Measurements from ENCODE around the gene OR2D2. TPM values are rescaled to one million over a fixed set of nuclear protein-coding genes. Genes with fewer than 3 reads are reported as not detected.

The OR2D2 gene
- total RNA-seq, 1 donor from 2014 or later = not detected

DNA sequence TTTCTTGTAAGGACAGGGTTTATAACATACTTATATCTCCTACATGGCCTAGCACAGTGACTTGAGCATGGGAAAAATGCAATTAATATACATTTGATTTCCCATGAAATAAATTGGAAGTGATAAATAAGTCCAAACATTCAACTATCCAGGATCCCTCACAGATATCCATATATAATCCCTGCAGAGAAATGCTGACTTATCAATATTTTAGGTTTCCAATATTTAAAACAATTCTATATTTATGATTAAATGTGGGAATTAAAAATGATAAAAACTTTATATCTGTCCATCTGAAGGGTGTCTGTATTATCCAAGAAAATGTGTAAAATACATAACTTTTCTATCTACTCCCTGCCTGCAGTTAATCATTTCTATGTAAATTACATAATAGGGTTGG, 9.5 kb downstream of the OR2D2 start:
- Mint-ChIP-seq H3K36me3 (ENCODE audit: low read depth) (no peaks in the 10 kb centered on the region), H3K27me3 (peaks cover 3% of the 10 kb centered on the region), H3K4me1 (no peaks in the 10 kb centered on the region), H3K9me3 (no peaks in the 10 kb centered on the region), H3K27ac (no peak overlapping the region), H3K4me3 (no peak overlapping the region)
- CTCF ChIA-PET = no interaction called here
- DNase-seq (no peak), ATAC-seq (ENCODE audit: low read depth) (no peak)
- TF ChIP-seq, protein P1, sequence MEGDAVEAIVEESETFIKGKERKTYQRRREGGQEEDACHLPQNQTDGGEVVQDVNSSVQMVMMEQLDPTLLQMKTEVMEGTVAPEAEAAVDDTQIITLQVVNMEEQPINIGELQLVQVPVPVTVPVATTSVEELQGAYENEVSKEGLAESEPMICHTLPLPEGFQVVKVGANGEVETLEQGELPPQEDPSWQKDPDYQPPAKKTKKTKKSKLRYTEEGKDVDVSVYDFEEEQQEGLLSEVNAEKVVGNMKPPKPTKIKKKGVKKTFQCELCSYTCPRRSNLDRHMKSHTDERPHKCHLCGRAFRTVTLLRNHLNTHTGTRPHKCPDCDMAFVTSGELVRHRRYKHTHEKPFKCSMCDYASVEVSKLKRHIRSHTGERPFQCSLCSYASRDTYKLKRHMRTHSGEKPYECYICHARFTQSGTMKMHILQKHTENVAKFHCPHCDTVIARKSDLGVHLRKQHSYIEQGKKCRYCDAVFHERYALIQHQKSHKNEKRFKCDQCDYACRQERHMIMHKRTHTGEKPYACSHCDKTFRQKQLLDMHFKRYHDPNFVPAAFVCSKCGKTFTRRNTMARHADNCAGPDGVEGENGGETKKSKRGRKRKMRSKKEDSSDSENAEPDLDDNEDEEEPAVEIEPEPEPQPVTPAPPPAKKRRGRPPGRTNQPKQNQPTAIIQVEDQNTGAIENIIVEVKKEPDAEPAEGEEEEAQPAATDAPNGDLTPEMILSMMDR (IDR thresholded peaks at IDR 0.05) = no peak
- intact Hi-C loops (cut with micrococcal nuclease) = no loop called here
- POLR2A ChIA-PET = no interaction called here

DNA sequence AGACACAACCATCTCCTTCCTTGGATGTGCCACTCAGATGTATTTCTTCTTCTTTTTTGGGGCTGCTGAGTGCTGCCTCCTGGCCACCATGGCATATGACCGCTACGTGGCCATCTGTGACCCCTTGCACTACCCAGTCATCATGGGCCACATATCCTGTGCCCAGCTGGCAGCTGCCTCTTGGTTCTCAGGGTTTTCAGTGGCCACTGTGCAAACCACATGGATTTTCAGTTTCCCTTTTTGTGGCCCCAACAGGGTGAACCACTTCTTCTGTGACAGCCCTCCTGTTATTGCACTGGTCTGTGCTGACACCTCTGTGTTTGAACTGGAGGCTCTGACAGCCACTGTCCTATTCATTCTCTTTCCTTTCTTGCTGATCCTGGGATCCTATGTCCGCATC, 15.4 kb downstream of the OR2D2 start:
- Mint-ChIP-seq H3K9me3 (no peaks in the 10 kb centered on the region), H3K36me3 (ENCODE audit: low read depth) (no peaks in the 10 kb centered on the region), H3K4me3 (no peak overlapping the region), H3K4me1 (no peaks in the 10 kb centered on the region), H3K27me3 (peaks cover 2% of the 10 kb centered on the region), H3K27ac (no peak overlapping the region)
- intact Hi-C loops (cut with micrococcal nuclease) = no loop called here
- DNase-seq = no peak
- ATAC-seq (ENCODE audit: low read depth) = no peak
- TF ChIP-seq, protein P1 (IDR thresholded peaks at IDR 0.05) = no peak
- ChIA-PET CTCF (no interaction called here), POLR2A (no interaction called here)

DNA sequence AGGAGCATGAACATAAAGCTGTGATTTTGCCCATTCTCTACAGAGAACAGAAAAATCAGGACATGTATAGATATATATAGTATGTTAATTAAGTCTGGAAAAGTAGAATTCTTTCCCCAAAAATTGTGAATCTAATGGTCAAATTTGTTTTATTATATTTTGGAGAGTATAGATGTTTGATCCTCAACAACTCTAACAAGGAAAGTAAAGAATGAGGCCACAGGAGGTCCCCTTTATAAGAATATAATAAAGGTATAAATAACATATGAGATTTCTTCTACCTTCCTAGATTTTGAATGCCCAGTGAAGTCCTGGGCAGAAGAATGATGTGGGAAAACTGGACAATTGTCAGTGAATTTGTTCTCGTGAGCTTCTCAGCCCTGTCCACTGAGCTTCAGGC, 16.0 kb downstream of the OR2D2 start, which contains the start of gene OR10A4:
Gene OR10A4, plus strand, starts transcription at position 301 of the 400 bp plus-strand sequence. Its CDS starts 23 bp downstream, at position 324.
- Mint-ChIP-seq H3K4me1 (no peaks in the 10 kb centered on the region), H3K9me3 (no peaks in the 10 kb centered on the region), H3K36me3 (ENCODE audit: low read depth) (no peaks in the 10 kb centered on the region), H3K27ac (no peak within 1 kb of the TSS), H3K27me3 (peaks cover 2% of the 10 kb centered on the region), H3K4me3 (no peak within 1 kb of the TSS)
- intact Hi-C loops (cut with micrococcal nuclease) = no loop called here
- ChIA-PET POLR2A (no interaction called here), CTCF (no interaction called here)
- TF ChIP-seq, protein P1 (IDR thresholded peaks at IDR 0.05) = no peak
- no peak for ATAC-seq (ENCODE audit: low read depth)
- no peak for DNase-seq

DNA sequence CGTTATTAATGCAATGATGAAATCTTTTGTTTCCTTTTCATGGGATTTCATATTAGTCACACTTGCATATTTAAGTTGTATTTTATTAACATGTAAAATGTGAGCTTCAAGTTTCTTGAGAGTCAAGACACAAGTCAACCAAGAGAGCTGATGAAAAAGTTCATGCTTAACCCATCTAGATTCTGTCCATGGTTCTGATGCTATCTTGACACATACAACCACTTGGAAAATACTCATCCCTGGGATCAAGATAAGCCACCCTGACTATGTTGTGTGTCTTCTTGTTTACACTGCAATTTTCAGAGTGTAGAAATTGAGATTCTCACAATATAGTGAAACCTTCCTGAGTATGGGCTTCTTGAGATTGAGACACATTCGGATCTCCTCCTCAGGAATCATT, 16.5 kb downstream of the OR2D2 start:
- no peak for ATAC-seq (ENCODE audit: low read depth)
- POLR2A ChIA-PET = no interaction called here
- no peak overlapping the region for H3K27ac Mint-ChIP-seq
- CTCF ChIA-PET = no interaction called here
- TF ChIP-seq, protein P1 (IDR thresholded peaks at IDR 0.05) = no peak
- no peaks in the 10 kb centered on the region for H3K36me3 Mint-ChIP-seq (ENCODE audit: low read depth)
- DNase-seq = no peak
- H3K27me3 Mint-ChIP-seq = peaks cover 2% of the 10 kb centered on the region
- no peaks in the 10 kb centered on the region for H3K9me3 Mint-ChIP-seq
- no peaks in the 10 kb centered on the region for H3K4me1 Mint-ChIP-seq
- H3K4me3 Mint-ChIP-seq = no peak overlapping the region
- intact Hi-C loops (cut with micrococcal nuclease) = no loop called here

DNA sequence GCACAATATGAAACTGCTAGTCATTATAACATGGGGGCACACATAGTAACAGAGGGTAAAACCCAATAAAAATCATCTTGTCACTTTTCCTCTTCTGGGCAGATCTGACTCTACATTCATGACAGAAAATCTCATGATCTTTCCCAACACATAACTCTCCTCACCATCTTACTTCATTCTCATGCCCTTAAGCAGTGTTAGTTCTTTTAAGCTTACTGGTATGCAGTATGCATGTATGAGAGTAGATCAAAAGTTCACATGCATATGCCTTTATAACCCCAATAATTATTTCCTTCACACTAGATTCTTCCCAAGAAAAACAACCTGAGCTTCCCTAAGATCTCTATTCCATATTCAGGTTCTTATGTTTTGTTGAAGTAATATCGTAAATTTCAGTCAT, 21.0 kb downstream of the OR2D2 start:
- H3K4me1 Mint-ChIP-seq = no peaks in the 10 kb centered on the region
- no peaks in the 10 kb centered on the region for H3K36me3 Mint-ChIP-seq (ENCODE audit: low read depth)
- TF ChIP-seq, protein P1 (IDR thresholded peaks at IDR 0.05) = no peak
- H3K9me3 Mint-ChIP-seq = no peaks in the 10 kb centered on the region
- ChIA-PET CTCF (no interaction called here), POLR2A (no interaction called here)
- DNase-seq (no peak), ATAC-seq (ENCODE audit: low read depth) (no peak)
- H3K27me3 Mint-ChIP-seq = peaks cover 2% of the 10 kb centered on the region
- H3K27ac Mint-ChIP-seq = no peak overlapping the region
- intact Hi-C loops (cut with micrococcal nuclease) = no loop called here
- no peak overlapping the region for H3K4me3 Mint-ChIP-seq
